ENCODE measurements around the gene NEU4.
"Not testable (repeated sequence)": the region's sequence is repeated elsewhere in the genome, so short reads cannot be mapped to it uniquely, and the experiment has no call there.

The NEU4 gene, protein sequence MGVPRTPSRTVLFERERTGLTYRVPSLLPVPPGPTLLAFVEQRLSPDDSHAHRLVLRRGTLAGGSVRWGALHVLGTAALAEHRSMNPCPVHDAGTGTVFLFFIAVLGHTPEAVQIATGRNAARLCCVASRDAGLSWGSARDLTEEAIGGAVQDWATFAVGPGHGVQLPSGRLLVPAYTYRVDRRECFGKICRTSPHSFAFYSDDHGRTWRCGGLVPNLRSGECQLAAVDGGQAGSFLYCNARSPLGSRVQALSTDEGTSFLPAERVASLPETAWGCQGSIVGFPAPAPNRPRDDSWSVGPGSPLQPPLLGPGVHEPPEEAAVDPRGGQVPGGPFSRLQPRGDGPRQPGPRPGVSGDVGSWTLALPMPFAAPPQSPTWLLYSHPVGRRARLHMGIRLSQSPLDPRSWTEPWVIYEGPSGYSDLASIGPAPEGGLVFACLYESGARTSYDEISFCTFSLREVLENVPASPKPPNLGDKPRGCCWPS
- total RNA-seq = 0.67 to 1.2 reads per million in 2 donors

- DNase-seq = no peak
Measured at GRCh38 chr2:241808721-241809382, at the start of gene NEU4. Gene NEU4 (plus strand): TSS chr2:241809193. CDS start chr2:241814485, 5,292 bp downstream.

DNA sequence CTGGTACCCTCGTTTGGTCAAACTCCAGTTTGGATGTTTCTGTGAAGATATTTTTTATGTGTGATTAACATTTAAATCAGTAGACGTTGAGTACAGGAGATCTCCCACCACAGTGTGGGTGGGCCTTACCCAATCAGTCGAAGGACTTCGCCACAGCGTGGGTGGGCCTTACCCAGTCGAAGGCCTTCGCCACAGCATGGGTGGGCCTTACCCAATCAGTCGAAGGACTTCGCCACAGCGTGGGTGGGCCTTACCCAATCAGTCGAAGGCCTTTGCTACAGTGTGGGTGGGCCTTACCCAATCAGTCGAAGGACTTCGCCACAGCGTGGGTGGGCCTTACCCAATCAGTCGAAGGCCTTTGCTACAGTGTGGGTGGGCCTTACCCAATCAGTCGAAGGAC lies 49.1 kb upstream of the NEU4 start:
- DNase-seq = not testable (repeated sequence)

GRCh38 chr2:241760301-241760771 lies 48.7 kb upstream of the NEU4 start:
- peak in 1 of 5 experiments; percentile 11 for DNase-seq

- no peak for DNase-seq
Measured at GRCh38 chr2:241762321-241762932, 46.6 kb upstream of the NEU4 start.

DNA sequence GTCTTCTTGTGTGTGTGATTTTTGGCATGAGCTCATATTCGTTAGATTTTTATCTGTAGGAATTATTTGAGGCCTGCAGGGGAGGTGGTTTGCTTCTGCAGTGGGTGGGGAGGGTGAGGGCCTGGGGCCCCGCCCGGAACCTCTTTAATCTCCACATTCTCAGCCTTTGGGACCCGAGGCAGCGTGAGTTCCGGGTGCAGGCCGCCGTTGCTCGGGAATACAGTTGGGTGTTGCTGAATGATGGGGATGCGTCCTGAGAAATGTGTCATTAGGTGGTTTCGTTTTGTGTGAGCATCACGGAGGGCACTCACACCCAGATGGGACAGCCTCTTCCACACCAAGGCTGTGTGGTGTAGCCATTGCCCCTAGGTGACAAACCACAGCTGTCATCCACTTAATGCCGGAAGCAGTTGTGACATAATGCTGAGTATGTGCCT lies 46.0 kb upstream of the NEU4 start:
- peak in 2 of 5 experiments; percentile 85 to 95 for DNase-seq

- DNase-seq = peak in 1 of 5 experiments; percentile 50
Measured at GRCh38 chr2:241763551-241764274, 45.3 kb upstream of the NEU4 start.

- no peak for DNase-seq
Measured at GRCh38 chr2:241764275-241765241, 44.4 kb upstream of the NEU4 start.

GRCh38 chr2:241767464-241768250 lies 41.3 kb upstream of the NEU4 start:
- no peak for DNase-seq

DNA sequence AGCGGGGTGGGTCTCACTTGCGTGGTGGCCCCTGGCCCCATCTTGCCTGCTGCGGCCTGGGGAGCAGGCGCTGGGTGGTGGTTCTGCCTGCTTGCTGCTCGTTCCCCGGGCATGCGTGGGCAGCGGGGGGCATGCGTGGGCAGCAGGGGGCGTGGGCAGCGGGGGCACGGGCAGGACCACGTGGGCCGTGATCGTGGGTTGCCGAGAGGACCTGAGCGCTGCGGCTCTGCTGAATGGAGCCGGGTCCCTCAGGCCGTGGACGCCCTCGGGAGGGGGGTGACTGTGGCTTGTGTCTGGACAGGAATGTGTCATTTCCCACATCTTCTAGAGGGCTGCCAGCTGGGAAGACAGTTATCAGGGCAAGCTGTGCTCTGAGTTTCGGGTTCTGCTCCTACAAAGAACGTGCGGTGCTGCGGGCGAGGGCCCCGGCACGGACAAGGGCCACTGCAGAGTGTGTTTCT lies 40.7 kb upstream of the NEU4 start:
- no peak for DNase-seq

DNA sequence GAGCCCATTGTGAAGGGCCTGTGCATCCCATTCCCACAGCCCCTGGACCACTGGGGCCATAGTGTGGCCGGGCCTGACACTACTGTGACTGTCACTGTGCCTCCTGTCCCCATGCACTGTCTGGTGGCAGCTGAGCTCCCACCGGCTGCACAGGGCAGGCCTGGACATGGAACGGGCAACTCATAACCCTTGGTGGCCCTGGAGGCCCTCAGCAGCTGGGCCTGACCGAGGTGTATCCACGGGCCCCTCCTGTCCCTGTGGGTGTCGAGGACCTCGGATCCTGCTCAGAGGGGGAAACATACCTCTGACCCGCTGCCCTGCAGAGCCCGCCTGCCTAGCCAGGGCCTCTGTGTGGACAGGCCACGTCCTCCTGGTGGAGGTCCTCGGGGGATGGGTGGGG lies 40.1 kb upstream of the NEU4 start:
- DNase-seq = no peak

GRCh38 chr2:241769819-241770184 lies 39.2 kb upstream of the NEU4 start:
- no peak for DNase-seq

DNA sequence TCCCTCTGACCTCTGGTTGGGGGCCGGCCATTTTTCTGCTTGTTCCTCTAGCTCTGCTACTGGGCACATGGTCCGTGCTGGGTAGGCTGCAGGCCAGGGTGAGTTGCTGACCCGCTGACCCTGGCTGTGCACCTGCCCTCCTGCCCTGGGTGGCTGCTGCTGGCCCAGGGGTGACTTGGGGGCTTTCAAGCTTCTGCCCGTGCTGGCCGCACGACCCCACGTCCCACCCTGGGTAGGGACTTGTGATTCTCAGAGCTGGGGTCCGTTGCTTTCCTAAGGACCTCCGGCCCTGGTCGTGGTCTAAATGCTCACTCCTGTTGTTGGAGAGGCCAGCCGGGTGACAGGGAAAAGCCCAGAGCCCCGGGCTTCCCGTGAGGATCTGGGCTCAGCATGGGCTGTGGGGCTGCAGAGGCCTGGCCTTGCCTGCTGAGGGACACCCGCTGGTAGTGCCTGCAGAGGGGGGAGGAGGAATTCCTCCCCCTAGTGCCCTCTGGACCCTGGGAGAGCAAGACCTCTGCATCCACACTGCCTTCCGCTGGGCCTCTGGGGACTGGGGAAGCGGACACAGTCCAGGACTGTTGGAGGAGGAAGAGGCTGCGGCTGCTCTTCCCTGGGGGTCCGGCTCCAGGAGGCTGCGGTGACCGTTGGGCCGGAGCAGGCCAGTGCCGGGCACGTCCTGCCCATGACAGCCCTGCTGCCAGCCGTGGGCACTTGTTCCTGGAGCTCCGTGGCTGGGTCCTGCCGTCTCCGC lies 38.6 kb upstream of the NEU4 start:
- DNase-seq = no peak

DNA sequence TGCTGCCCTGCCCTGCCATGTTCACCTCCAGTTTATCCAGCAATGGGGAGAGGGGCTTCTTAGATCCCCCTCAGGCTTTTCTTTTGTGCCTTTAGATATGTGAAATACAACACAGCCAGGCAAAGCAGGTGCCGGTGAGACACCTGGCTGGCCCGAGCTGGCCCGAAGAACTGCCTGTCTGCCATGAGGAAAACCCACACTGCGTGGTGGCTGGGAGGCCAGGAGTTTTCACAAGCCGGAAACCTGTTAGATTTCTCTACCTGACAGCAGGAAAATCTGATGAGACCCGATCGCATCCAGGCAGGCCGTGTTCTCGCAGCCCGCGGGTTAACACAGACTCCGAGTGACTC lies 38.1 kb upstream of the NEU4 start:
- no peak for DNase-seq

DNA sequence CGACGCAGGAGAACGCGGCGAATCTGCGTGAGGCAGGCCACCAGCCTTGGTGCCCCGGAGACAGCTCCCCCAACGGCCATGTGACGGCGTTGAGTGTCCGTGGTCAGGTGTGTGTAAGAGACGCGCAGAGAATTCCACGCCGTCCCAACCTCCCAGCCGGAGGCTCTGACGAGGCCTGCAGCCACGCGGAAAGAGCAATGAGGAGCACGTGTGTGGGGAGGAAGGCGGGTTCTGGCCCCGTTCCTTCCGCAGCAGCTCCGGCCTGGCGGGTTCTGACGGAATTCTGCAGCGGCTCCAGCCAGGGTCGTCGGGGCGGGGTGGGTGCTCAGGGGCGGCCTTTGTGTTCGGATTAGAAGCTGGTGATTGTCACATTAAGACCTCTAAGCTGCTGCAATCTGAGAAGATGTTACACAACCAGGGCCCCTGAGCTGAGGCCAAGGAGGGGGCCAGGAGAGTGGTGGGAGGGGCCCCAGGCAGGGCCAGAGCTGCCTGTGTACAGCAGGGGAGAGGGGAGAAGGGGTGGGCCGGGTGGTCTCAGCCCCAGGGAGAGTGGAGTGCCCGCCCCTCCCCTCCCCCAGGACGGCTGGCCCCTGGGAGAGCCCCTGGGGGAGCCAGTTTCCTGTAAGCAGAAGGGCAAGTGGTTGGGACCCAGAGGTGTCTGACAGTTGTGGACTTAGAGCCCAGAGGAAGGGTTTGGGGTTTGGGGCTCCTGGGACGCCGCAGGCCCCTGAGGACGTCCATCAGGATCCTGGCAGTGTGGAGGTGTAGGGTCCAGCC lies 37.5 kb upstream of the NEU4 start:
- no peak for DNase-seq

DNA sequence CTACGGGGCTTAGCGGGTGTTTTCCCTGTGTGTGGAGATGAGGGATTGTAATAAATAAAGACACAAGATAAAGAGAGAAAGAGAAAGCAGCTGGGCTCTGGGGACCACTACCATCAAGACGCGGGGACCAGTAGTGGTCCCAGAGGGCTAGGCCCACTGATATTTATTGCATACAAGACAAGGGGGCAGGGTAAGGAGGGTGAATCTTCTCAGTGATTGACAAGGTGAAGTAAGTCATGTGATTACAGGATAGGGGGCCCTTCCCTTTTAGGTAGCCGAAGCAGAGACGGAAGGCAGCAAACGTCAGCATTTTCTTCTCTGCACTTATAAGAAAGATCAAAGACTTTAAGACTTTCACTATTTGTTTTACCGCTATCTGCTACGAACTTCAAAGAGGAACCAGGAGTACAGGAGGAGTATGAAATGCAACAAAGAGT lies 36.9 kb upstream of the NEU4 start:
- peak in 2 of 5 experiments; percentile 47 to 79 for DNase-seq

GRCh38 chr2:241773511-241774418 lies 35.2 kb upstream of the NEU4 start:
- no peak for DNase-seq

GRCh38 chr2:241774419-241775222 lies 34.4 kb upstream of the NEU4 start:
- DNase-seq = no peak

Measured in T-helper 2 cell (primary cell).